Measurements from ENCODE around the gene NID1.
"Not testable (repeated sequence)": the region's sequence is repeated elsewhere in the genome, so short reads cannot be mapped to it uniquely, and the experiment has no call there.

The NID1 gene

DNA sequence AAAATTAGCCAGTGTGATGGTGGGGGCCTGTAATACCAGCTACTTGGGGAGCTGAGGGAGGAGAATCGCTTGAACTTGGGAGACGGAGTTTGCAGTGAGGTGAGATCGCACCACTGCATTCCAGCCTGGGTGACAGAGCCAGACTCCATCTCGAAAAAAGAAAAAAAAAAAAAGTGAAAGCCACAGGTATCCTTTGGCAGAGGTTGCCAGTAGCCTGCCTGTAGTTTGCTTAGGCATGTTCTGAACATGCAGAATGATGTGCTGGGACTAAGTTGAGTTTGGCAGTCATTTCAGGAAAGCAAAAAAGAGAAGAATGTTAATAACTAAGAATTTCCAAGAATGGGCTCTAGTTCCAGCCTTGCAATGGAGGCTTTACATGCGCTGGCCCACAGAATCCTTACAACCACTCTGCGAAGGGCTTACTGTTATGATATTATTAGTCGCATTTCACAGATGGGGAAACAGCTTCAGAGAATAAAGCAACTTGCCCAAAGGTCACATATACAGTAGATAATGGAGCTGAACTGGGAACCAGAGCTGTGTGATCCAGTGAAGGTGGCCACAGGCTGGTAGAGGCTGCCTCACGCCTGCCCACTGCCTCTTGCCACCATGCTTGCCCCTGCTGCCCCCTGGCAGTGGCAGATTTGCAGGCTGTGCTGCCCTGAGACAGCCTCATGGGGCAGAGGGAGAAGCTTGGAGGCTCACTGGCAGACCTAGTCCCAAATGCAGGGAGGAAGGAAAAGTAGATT is 131.7 kb downstream of the NID1 start:
- in situ Hi-C loops (cut with HindIII; ENCODE audit: low pct_unique_long_range_greater_than_20kb, low sequenced_read_pairs), result no loop called here
- TF ChIP-seq JUND (IDR thresholded peaks at IDR 0.05; ENCODE audit: low read depth), result no peak
- DNase-seq (ENCODE audit: low read depth in 1 of 2, low spot score in 1 of 2), result no peak

GRCh38 chr1:235932090-235932510 is 132.8 kb downstream of the NID1 start:
- TF ChIP-seq JUND (IDR thresholded peaks at IDR 0.05; ENCODE audit: low read depth), result no peak
- peak in 1 of 2 experiments; percentile 52 for DNase-seq (ENCODE audit: low read depth in 1 of 2, low spot score in 1 of 2)
- in situ Hi-C loops (cut with HindIII; ENCODE audit: low pct_unique_long_range_greater_than_20kb, low sequenced_read_pairs), result no loop called here

DNA sequence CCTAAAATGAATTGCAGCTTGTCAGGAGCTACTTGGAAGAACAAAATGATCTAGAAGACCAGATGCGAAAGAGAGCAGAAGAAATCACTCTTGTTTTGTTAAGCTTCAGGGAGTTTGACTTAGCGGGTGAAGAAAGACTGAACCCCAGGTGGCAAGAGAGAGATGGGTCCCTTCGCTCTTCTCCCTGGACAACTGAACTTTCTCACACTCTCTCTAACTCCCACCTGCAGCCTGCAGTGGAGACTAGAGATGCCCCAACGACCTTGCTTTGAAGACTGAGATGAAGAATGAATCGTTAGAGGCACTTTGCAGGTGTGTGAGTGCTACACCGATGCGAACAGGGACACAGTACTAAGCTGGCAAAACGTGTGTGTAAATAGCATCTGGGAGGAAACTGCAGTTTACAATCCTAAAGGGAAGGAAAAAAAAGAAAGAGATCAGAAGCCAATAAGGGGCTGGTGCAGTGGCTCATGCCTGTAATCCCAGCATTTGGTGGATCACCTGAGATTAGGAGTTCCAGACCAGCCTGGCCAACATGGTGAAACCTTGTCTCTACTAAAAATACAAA is 133.6 kb downstream of the NID1 start:
- DNase-seq (ENCODE audit: low read depth in 1 of 2, low spot score in 1 of 2), result no peak
- in situ Hi-C loops (cut with HindIII; ENCODE audit: low pct_unique_long_range_greater_than_20kb, low sequenced_read_pairs), result no loop called here
- no peak for TF ChIP-seq JUND (IDR thresholded peaks at IDR 0.05; ENCODE audit: low read depth)

DNA sequence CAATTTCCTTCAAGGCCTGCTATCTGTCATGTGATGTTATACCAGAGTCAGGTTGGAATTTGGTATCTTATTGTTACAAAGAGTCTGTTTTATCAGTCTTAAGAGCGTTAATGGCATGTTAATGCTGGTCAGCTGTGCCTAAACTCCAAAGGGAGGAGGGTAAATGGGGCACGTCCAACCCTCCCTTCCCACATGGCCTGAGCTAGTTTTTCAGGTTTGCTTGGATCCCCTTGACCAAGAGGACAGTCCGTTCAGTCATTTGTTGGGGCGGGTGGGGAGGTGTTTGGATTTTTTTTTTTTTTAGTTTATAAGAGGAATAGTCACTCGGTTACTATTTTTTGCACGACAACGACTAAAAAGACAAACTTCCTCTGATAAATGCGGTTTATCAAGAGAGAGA is 134.3 kb downstream of the NID1 start:
- no peak for TF ChIP-seq JUND (IDR thresholded peaks at IDR 0.05; ENCODE audit: low read depth)
- in situ Hi-C loops (cut with HindIII; ENCODE audit: low pct_unique_long_range_greater_than_20kb, low sequenced_read_pairs), result no loop called here
- peak in 1 of 2 experiments; percentile 63 for DNase-seq (ENCODE audit: low read depth in 1 of 2, low spot score in 1 of 2)

DNA sequence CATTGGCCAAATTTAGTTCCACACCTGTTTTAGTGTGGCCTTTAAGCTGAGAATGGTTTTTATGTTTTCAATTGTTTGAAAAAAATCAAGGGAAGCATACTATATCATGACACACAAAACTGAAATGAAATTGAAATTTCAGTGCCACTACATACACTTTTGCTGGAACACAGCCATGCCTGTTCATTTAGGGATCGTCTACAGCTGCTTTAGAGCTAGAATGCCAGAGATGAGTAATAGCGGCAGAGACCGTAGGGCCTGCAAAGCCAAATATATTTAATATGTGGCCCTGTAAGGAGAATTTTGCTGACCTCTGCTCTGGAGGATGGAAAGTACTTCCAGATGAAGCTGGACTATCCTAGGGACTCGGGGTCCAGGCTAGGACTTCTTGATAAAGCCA is 135.7 kb downstream of the NID1 start:
- TF ChIP-seq JUND (IDR thresholded peaks at IDR 0.05; ENCODE audit: low read depth), result no peak
- in situ Hi-C loops (cut with HindIII; ENCODE audit: low pct_unique_long_range_greater_than_20kb, low sequenced_read_pairs), result no loop called here
- DNase-seq (ENCODE audit: low read depth in 1 of 2, low spot score in 1 of 2), result no peak

- in situ Hi-C loops (cut with HindIII; ENCODE audit: low pct_unique_long_range_greater_than_20kb, low sequenced_read_pairs), result no loop called here
Measured at GRCh38 chr1:235928197-235928596, 136.7 kb downstream of the NID1 start.

GRCh38 chr1:235927551-235927950 is 137.3 kb downstream of the NID1 start:
- in situ Hi-C loops (cut with HindIII; ENCODE audit: low pct_unique_long_range_greater_than_20kb, low sequenced_read_pairs); DNase-seq (ENCODE audit: low read depth in 1 of 2, low spot score in 1 of 2): not testable (repeated sequence)

More at GRCh38 chr1:235928197-235928596, 136.7 kb downstream of the NID1 start:
- DNase-seq (ENCODE audit: low read depth in 1 of 2, low spot score in 1 of 2), result no peak
- no peak for TF ChIP-seq JUND (IDR thresholded peaks at IDR 0.05; ENCODE audit: low read depth)
